RWPE1 (cell line): ENCODE results near the gene VWA7.

Experiments used
- CTCF ChIA-PET: fragments of 350-600 bp; sonication (Branson Sonifier 250); formaldehyde crosslinking; extraction: SDS; loops from one replicate; lab custom pipeline; 2021; lab: Yijun Ruan, JAX
- POLR2A ChIA-PET: fragments of 400-600 bp; formaldehyde crosslinking; extraction: SDS; loops from one replicate; lab custom pipeline; 2020; ENCODE audit warnings: antibody characterized with exemption; ENCODE audit not compliant: low non-redundant PET; lab: Yijun Ruan, JAX
- DNase-seq: peaks from one replicate; pipeline ENCODE4 v3.0.0; 2012; ENCODE audit warnings: low spot score
- H3K27ac ChIP-seq: fragments of 450-650 bp; 2 replicates; pipeline ENCODE4 v1.5.1; 2017
- CTCF ChIP-seq: fragments of 450-650 bp; conservative IDR thresholded peaks from 2 replicates; pipeline ENCODE4 v1.5.1; 2017; ENCODE audit warnings: low read depth, mild to moderate bottlenecking

The VWA7 gene

GRCh38 chr6:31734821-31735406 lies 42.2 kb downstream of the VWA7 start:
- peak; percentile 86 for DNase-seq
- ChIA-PET POLR2A (interaction anchor here (0.6 to 1.2 kb wide), 2 partner anchors 24 to 74 kb away, joined by 3 read pairs; partner anchors contain the start of gene C6orf47), CTCF (interaction anchor here (0.6 to 0.8 kb wide), 3 partner anchors 10 to 54 kb away, joined by 3 to 8 read pairs (median 4); partner anchors contain the start of gene LY6G5C)
- no peak for TF ChIP-seq CTCF
- peak overlapping the region; percentile 96 for H3K27ac ChIP-seq

GRCh38 chr6:31734247-31734820 lies 42.8 kb downstream of the VWA7 start:
- no peak for DNase-seq
- POLR2A ChIA-PET, result no interaction called here
- H3K27ac ChIP-seq, result peak overlapping the region; percentile 96
- CTCF ChIA-PET, result no interaction called here
- TF ChIP-seq CTCF, result no peak

- no peak for TF ChIP-seq CTCF
- no peak for DNase-seq
- POLR2A ChIA-PET, result no interaction called here
- H3K27ac ChIP-seq, result peak overlapping the region; percentile 96
- CTCF ChIA-PET, result no interaction called here
Measured at GRCh38 chr6:31733734-31734133, 43.4 kb downstream of the VWA7 start.

GRCh38 chr6:31732029-31732428 lies 45.1 kb downstream of the VWA7 start:
- peak overlapping the region; percentile 96 for H3K27ac ChIP-seq
- CTCF ChIA-PET, result interaction anchor here (0.6 to 2.0 kb wide), 2 partner anchors 38 to 41 kb away, joined by 4 to 5 read pairs; no protein-coding TSS in a partner anchor
- no peak for DNase-seq
- TF ChIP-seq CTCF, result no peak
- POLR2A ChIA-PET, result no interaction called here

- H3K27ac ChIP-seq, result peak overlapping the region; percentile 94
- POLR2A ChIA-PET, result no interaction called here
- CTCF ChIA-PET, result interaction anchor here (1.1 to 2.0 kb wide), 4 partner anchors 19 to 39 kb away, joined by 3 to 5 read pairs (median 4); partner anchors contain the start of gene LY6G6F
- no peak for TF ChIP-seq CTCF
- no peak for DNase-seq
Measured at GRCh38 chr6:31730631-31731086, 46.5 kb downstream of the VWA7 start.

GRCh38 chr6:31729979-31730630 lies 47.0 kb downstream of the VWA7 start:
- TF ChIP-seq CTCF, result no peak
- POLR2A ChIA-PET, result interaction anchor here (0.6 to 1.1 kb wide), 2 partner anchors 19 to 41 kb away, joined by 4 to 7 read pairs; no protein-coding TSS in a partner anchor
- H3K27ac ChIP-seq, result peak overlapping the region; percentile 94
- DNase-seq, result peak; percentile 79
- CTCF ChIA-PET, result interaction anchor here (0.7 to 1.4 kb wide), 10 partner anchors 12 to 134 kb away, joined by 3 to 8 read pairs (median 3); partner anchors contain the start of genes LY6G5C and LY6G6F
